Sigmoid colon (tissue), 7 donors: ENCODE measurements around the gene HDLBP. TPM values are rescaled to one million over a fixed set of nuclear protein-coding genes. Genes with fewer than 3 reads are reported as not detected.

Experiments used
- DNase-seq: peaks from one replicate; pipeline ENCODE4 v3.0.0-alpha.2; 2019
- H3K27ac ChIP-seq, 4 donors: fragments of 200-600 bp; sonication (generic); one replicate each; pipeline ENCODE4 v1.5.1; 2016 to 2019; ENCODE audit warnings: mild to moderate bottlenecking in 1 of 4
- H3K27me3 ChIP-seq, 3 donors: fragments of 200-600 bp; sonication (generic); one replicate each; pipeline ENCODE4 v1.5.1; 2019; ENCODE audit warnings: mild to moderate bottlenecking in 1 of 3
- H3K36me3 ChIP-seq, 4 donors: fragments of 200-600 bp; sonication (generic); one replicate each; pipeline ENCODE4 v1.5.1; 2016 to 2019
- H3K4me1 ChIP-seq, 4 donors: fragments of 200-600 bp; sonication (generic); one replicate each; pipeline ENCODE4 v1.5.1; 2017 to 2019
- H3K4me3 ChIP-seq, 4 donors: fragments of 200-600 bp; sonication (generic); one replicate each; pipeline ENCODE4 v1.5.1; 2017 to 2019; ENCODE audit warnings: mild to moderate bottlenecking in 2 of 4, moderate library complexity in 1 of 4
- H3K9me3 ChIP-seq, 4 donors: fragments of 200-600 bp in 3 of 4; sonication (generic) in 3 of 4; one replicate each; pipeline versions ENCODE4 v1.5.1 to v1.6.1; 2013 to 2019
- EP300 ChIP-seq, 4 donors: sonication (generic); formaldehyde crosslinking; IDR thresholded peaks; one replicate each; pipeline ENCODE4 v1.6.1; 2017; ENCODE audit warnings: antibody characterized with exemption in 4 of 4
- POLR2A ChIP-seq, 2 donors: fragments of 450-650 bp; IDR thresholded peaks; one replicate each; pipeline ENCODE4 v1.6.1; 2016; ENCODE audit warnings: antibody characterized with exemption in 2 of 2, mild to moderate bottlenecking in 2 of 2, moderate library complexity in 2 of 2
- POLR2AphosphoS5 ChIP-seq, 4 donors: sonication (generic); formaldehyde crosslinking; IDR thresholded peaks; one replicate each; pipeline ENCODE4 v1.6.1; 2017; ENCODE audit warnings: antibody characterized with exemption in 4 of 4
- WGBS, 2 donors: extraction: QIAGEN DNeasy Blood & Tissue Kit; methylation state at CpG; one replicate each; pipeline ENCODE4 v1.1.7; 2013; 5-methylcytosine and 5-hydroxymethylcytosine counted together
- intact Hi-C: fragments of 100-400 bp; cut with DNase I; formaldehyde crosslinking; loops from one replicate; pipeline ENCODE4 v1.15.1; 2023
- polyA plus RNA-seq, 3 donors: library from polyadenylated mRNA; stranded (reverse); fragments of 200-250 nt; gene quantifications; one replicate each; pipeline ENCODE4 v1.2.3, GENCODE V29; 2013
- total RNA-seq, 4 donors: library from RNA; depleted of rRNA; stranded (reverse); fragments of >200 nt; gene quantifications; one replicate each; pipeline ENCODE4 v1.1.0, GENCODE V29; 2016
- TF ChIP-seq, protein P1 (sequence below), 4 experiments: fragments of 450-650 bp in 3 of 4; fragments of 200-600 bp in 1 of 4; IDR thresholded peaks; one replicate each; pipeline ENCODE4 v1.5.1; 2016 to 2019; ENCODE audit warnings: antibody characterized with exemption in 4 of 4, mild to moderate bottlenecking in 3 of 4, moderate library complexity in 2 of 4
- donor health status: healthy with polysubstance abuse.
- donor health status: Bipolar disorder and iron deficiency.
- donor health status: healthy.

Gene HDLBP
- total and polyA plus RNA-seq, 7 donors = 115 to 281 (median 201) TPM

DNA sequence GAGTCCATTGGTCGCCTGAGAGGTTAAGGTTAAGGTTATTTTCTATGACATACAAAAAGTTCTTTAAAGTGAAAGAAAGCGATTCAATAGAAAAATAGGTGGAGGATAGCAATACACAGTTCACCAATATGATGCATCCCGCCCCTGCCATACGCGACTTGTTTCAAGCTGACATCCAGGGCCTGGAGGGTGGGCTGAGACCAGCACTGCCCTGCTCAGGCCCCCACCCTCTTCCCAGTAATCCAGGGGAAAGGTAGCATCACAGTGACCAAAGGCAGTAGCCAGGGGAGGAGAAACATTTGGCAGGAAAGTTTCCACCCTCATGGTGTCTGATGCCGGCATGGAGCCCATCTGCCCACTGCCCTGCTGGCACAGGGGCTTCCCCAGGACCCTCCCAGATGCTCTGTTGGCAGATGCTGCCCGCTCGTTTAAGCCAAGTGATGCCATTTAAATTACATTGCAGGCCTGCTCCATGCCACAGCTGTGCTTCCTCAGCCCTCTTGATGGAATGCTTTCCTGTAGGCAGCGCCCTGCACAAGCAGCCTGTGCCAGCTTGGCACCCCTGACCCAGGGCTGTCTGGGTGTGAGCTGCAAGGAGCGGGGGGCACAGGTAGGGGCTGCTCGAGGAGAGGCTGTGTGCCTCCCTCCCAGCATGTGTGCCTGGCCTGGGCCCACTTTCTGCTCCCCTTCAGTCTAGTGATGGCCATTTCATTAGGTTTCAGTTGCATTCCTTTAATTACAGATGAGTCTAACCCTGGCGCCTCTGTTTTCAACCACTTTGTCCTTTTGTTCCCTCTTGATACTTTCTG is 137.7 kb downstream of the HDLBP start:
- H3K36me3 ChIP-seq = peaks cover 5 to 55% (median 18%) of the 10 kb centered on the region in 4 donors
- intact Hi-C loops = no loop called here

More for the DNA sequence above, 137.7 kb downstream of the HDLBP start:
- Histone ChIP-seq H3K4me3 (no peak overlapping the region), H3K27ac (no peak overlapping the region), H3K27me3 (no peaks in the 10 kb centered on the region), H3K4me1 (no peaks in the 10 kb centered on the region), H3K9me3 (no peaks in the 10 kb centered on the region)
- TF ChIP-seq, protein P1, sequence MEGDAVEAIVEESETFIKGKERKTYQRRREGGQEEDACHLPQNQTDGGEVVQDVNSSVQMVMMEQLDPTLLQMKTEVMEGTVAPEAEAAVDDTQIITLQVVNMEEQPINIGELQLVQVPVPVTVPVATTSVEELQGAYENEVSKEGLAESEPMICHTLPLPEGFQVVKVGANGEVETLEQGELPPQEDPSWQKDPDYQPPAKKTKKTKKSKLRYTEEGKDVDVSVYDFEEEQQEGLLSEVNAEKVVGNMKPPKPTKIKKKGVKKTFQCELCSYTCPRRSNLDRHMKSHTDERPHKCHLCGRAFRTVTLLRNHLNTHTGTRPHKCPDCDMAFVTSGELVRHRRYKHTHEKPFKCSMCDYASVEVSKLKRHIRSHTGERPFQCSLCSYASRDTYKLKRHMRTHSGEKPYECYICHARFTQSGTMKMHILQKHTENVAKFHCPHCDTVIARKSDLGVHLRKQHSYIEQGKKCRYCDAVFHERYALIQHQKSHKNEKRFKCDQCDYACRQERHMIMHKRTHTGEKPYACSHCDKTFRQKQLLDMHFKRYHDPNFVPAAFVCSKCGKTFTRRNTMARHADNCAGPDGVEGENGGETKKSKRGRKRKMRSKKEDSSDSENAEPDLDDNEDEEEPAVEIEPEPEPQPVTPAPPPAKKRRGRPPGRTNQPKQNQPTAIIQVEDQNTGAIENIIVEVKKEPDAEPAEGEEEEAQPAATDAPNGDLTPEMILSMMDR (IDR thresholded peaks at IDR 0.05) = no peak
- no peak for TF ChIP-seq POLR2A (IDR thresholded peaks at IDR 0.05)
- no peak for TF ChIP-seq POLR2AphosphoS5 (IDR thresholded peaks at IDR 0.05)
- no peak for TF ChIP-seq EP300 (IDR thresholded peaks at IDR 0.05)
- DNase-seq = no peak
- 95 to 97% methylated on average over 12 of the region's 12 CpGs for WGBS, 2 donors

Other genes with a start within 250 kb of the HDLBP start
- 10 to 100 TPM; 18.9 to 47.9 (median 33.2) TPM for gene MTERF4, start 213.4 kb downstream of the HDLBP start, total RNA-seq
- 10 to 100 TPM; 27.0 to 40.2 (median 29.1) TPM for gene MTERF4, start 213.4 kb downstream of the HDLBP start, polyA plus RNA-seq
- 1 to 10 TPM; 2.8 to 7.7 (median 4.7) TPM for gene PASK, start 166.2 kb downstream of the HDLBP start, total RNA-seq
- gene PASK, start 166.2 kb downstream of the HDLBP start, polyA plus RNA-seq = 10 to 100 TPM in 1 of 3 donors, 1 to 10 TPM in 2; 1.4 to 16.4 (median 1.8) TPM
- 10 to 100 TPM; 41.3 to 63.5 (median 56.8) TPM for gene PPP1R7, start 165.2 kb downstream of the HDLBP start, total RNA-seq
- 10 to 100 TPM; 76.3 to 89.7 (median 78.7) TPM for gene PPP1R7, start 165.2 kb downstream of the HDLBP start, polyA plus RNA-seq
- 1 to 10 TPM in 1 of 4 donors, under 1 TPM in 1, not detected in 2; 0.41 to 1.7 TPM for gene ANO7, start 127.0 kb downstream of the HDLBP start, total RNA-seq
- 10 to 100 TPM in 1 of 3 donors, 1 to 10 TPM in 2; 3.9 to 39.2 (median 7.8) TPM for gene ANO7, start 127.0 kb downstream of the HDLBP start, polyA plus RNA-seq
- 100 to 1,000 TPM; 245 to 295 (median 286) TPM for gene SEPTIN2, start 253 bp upstream of the HDLBP start, total RNA-seq
- 100 to 1,000 TPM; 135 to 178 (median 166) TPM for gene SEPTIN2, start 253 bp upstream of the HDLBP start, polyA plus RNA-seq
- gene FARP2, start 40.6 kb upstream of the HDLBP start, total RNA-seq = 10 to 100 TPM; 19.3 to 32.6 (median 28.1) TPM
- gene FARP2, start 40.6 kb upstream of the HDLBP start, polyA plus RNA-seq = 10 to 100 TPM; 24.0 to 41.6 (median 33.0) TPM
- 100 to 1,000 TPM; 125 to 266 (median 178) TPM for gene STK25, start 192.9 kb upstream of the HDLBP start, total RNA-seq
- gene STK25, start 192.9 kb upstream of the HDLBP start, polyA plus RNA-seq = 100 to 1,000 TPM in 1 of 3 donors, 10 to 100 TPM in 2; 77.7 to 135 (median 79.3) TPM
- 100 to 1,000 TPM in 1 of 4 donors, 10 to 100 TPM in 3; 46.6 to 112 (median 81.0) TPM for gene BOK, start 243.1 kb upstream of the HDLBP start, total RNA-seq
- 10 to 100 TPM in 1 of 3 donors, 1 to 10 TPM in 2; 6.2 to 12.7 (median 8.4) TPM for gene BOK, start 243.1 kb upstream of the HDLBP start, polyA plus RNA-seq